Measurements from ENCODE around the gene THRA. TPM values are rescaled to one million over a fixed set of nuclear protein-coding genes. Genes with fewer than 3 reads are reported as not detected.
A peak's percentile ranks its signal among the peaks of the same experiment; 100 is the strongest.

THRA gene
- polyA plus RNA-seq, 4 donors: 44.5 to 61.0 (median 57.8) TPM

DNA sequence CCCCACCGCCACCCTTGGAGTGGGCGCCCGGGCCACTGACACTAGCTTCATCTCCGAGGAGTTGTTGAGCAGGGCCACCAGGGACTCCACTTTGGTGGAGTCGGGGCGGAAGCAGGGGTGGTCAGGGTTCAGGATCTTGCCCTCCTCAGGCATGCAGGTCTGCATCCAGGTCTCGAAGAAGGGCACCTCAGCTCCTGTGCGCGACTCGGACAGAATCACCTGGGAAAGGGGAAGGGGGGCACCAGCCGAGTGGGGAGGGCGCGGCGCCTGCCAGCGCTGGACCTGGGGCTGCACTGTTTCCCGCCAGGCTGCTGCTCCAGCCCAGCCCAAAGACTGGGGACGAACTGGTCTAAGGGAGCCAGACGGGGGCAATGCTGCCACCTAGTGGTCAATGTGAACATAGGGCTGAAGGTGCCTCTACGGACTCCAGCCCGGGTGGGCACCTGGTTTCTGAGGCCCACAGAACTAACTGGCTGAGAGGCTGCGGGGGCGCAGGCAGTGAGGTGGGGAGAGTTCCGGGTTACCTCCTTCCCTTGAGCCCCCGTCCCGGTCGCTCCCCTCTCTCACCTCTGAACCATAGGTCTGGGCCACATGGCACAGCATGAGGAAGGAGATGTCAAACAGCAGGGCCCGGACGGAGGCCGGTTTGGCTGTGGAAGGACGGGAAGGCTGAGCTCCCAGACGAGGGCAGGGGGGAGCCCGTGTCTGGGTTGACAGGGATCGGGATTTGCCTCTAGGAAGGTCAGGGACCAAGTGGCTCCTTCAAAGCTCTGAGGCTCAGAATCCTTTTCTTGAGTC, 35.8 kb upstream of the THRA start:
- peak in 3 of 4 donors; percentile 36 to 72 (median 50) for DNase-seq (ENCODE audit: low read depth in 4 of 4, low spot score in 2 of 4)

DNA sequence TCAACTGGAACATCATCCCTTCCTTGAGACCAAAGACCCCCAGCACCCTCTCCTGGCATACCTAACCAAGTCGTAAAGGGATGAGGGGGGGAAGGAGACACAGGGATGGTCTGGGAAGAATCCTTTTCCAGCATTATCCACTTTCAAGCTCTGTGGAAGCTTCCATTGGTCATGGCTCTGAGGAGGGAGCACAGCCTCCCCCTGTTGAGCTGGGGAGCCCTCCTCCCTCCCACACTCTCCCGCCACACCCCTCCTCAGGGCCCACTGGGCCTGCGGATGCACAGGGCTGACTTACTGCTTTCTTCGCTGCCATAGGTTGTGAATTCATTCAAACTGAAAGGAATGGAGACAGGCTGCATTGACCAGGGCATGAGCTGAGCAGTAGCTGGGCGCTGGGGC, 35.2 kb upstream of the THRA start:
- DNase-seq (ENCODE audit: low read depth in 4 of 4, low spot score in 2 of 4): no peak

- no peak for DNase-seq (ENCODE audit: low read depth in 4 of 4, low spot score in 2 of 4)
Measured at GRCh38 chr17:40028595-40028994, 34.2 kb upstream of the THRA start.

DNA sequence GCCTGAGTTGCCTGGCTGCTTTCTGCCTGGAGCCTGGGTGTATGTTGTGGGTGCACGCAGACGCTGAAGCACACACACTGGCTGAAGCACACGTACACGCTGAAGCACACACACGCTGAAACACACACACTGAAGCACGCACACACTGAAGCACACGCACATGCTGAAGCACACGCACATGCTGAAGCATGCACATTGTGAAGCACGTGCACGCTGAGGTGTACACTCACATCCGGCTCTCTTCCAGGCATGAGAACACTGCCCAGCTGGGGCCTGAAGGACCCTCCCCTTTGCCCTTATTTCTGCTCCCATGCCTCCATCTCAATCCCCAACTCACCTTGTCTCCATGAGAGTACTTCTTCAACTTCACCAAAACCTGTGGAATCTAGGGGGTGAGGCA, 31.1 kb upstream of the THRA start:
- no peak for DNase-seq (ENCODE audit: low read depth in 4 of 4, low spot score in 2 of 4)

- no peak for DNase-seq (ENCODE audit: low read depth in 4 of 4, low spot score in 2 of 4)
Measured at GRCh38 chr17:40032322-40033320, 30.1 kb upstream of the THRA start.

GRCh38 chr17:40033339-40033738, 29.4 kb upstream of the THRA start:
- no peak for DNase-seq (ENCODE audit: low read depth in 4 of 4, low spot score in 2 of 4)

DNA sequence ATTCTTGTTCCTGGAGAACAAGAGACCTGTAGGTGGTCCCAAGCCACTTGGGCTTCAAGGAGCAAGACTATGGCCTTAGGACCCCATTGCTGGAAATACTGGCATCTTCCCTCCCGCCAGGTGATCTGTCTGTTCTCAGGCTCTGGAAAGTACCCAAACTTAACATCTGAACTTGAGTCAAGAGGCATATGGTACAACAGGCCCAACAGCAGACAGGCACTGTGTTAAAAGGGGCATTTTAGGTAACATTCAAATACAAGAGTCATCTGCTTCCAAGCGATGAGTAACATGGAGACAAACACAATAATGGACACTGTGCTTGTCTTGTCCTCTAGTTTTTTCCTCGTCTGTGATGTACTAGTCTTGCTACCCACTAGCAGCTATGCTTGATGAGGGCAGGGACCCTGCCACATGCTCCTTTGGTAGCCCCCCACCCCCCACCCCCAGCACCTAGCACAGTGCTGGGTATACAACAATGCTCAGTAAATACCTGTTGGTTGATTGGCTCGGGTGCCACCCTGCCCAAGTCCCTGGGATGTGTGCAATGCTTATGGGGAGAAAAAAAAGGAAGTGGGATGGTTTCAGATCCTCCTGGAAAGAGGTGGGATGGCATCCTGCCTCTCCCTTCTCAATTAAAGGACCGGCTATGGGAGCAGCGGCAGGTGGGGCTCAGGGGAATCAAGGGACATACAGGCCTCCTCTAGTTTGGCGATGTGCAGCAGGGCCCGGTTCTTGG, 28.2 kb upstream of the THRA start:
- no peak for DNase-seq (ENCODE audit: low read depth in 4 of 4, low spot score in 2 of 4)

DNA sequence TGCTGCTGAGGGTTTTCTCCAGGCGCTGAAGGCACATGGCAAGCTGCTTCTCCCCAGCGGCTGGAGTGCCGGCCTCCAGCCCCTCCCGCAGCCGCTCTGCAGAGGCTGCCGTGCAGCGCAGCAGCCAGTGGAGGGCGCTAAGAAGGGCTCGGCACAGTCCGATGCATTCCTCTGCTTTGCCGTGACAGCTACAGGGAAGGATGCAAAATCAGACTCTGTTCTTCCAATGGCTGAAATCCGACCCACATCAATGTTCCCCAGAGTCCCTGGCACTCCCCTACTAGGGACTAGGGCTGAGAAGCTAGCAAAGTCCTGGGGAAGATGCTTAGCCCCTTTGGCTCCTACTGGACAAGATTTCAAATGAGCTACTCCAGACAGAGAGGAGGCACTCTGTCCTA, 27.6 kb upstream of the THRA start:
- no peak for DNase-seq (ENCODE audit: low read depth in 4 of 4, low spot score in 2 of 4)

DNA sequence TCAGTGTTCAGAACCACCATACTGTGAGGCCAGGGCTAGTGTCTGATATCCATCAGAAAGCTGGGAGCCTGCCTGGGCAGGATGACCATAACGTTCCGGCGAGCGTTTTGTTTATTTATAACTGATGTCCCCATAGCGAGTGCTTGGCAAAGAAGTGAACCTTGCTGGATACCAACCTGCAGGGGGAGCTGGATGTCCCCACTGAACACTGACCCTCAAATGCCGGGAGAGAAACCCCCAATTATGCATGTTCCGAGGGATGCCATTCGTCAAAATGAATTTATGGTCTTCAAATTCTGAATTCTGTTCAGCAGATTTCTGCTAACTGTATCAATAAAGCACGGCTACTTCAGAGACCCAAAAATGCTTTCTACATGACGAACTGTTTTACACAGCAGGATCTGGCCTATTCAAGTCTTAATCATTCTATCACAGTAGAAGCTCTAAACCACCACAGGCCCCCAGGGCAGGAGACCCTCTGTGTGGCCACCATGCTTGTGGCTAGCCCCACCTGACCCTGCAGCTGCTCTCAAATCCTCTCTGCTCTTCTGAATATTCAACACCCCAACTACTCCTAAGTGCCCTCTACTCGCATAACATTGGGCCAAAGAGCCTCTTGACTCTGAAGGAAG, 23.8 kb upstream of the THRA start:
- peak in 2 of 4 donors; percentile 42 to 71 for DNase-seq (ENCODE audit: low read depth in 4 of 4, low spot score in 2 of 4)

DNA sequence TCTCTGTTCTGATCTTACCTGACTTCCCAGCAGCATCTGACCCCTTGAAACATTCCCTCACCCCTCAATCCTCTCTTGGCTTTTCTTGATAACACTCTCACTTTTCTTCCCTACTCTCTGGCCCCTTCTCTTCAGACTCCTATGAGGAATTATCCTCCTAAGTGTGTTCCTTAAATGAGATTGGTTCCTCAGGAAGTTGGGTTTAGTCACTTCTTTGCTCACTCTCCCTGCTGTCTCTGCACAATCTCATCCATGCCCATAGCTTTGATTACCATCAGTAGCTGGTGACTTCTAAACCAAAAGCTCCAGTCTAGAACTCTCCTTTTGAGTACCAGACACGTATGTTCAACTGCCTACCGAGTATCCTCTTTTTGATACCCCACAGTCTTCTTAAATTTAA, 21.6 kb upstream of the THRA start:
- DNase-seq (ENCODE audit: low read depth in 4 of 4, low spot score in 2 of 4): no peak

DNA sequence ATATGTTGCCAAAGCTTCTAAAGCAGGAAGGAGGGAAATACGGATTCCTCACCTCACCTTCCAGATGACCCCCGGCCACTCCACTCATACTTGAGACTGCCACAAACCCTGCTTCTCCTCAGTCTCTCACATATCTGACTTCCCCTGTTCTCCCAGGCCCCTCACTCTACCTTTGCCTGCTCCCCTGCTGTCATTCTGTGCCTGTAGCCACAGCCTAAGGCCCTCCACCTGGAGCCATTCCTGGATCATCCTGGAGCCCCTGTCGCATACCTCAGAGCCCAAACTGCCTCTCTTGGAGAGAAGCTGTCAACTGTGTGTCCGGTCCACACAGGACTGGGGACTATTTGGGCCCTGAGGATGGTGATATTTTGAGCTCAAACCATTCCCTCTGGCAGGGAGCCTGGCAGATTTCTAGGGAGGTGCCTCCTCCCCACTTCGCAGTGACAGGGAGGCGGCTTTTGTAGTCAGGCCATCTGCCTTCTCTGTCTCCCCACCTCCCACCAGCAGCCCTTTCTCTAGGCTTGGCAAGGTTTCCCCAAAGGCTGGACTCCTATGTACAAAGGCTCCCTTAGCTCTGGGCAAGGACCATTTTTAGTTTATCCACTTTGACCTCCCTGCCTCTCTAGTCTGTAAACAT, 6.3 kb upstream of the THRA start:
- no peak for DNase-seq (ENCODE audit: low read depth in 4 of 4, low spot score in 2 of 4)

- DNase-seq (ENCODE audit: low read depth in 4 of 4, low spot score in 2 of 4): no peak
Measured at GRCh38 chr17:40058186-40058784, 4.5 kb upstream of the THRA start.

- no peak for DNase-seq (ENCODE audit: low read depth in 4 of 4, low spot score in 2 of 4)
Measured at GRCh38 chr17:40058865-40059264, 3.9 kb upstream of the THRA start.

GRCh38 chr17:40059729-40060475, 2.9 kb upstream of the THRA start:
- DNase-seq (ENCODE audit: low read depth in 4 of 4, low spot score in 2 of 4): no peak

GRCh38 chr17:40060887-40061608, 1.7 kb upstream of the THRA start:
- no peak for DNase-seq (ENCODE audit: low read depth in 4 of 4, low spot score in 2 of 4)

GRCh38 chr17:40061609-40062038, 1.1 kb upstream of the THRA start:
- no peak for DNase-seq (ENCODE audit: low read depth in 4 of 4, low spot score in 2 of 4)

DNA sequence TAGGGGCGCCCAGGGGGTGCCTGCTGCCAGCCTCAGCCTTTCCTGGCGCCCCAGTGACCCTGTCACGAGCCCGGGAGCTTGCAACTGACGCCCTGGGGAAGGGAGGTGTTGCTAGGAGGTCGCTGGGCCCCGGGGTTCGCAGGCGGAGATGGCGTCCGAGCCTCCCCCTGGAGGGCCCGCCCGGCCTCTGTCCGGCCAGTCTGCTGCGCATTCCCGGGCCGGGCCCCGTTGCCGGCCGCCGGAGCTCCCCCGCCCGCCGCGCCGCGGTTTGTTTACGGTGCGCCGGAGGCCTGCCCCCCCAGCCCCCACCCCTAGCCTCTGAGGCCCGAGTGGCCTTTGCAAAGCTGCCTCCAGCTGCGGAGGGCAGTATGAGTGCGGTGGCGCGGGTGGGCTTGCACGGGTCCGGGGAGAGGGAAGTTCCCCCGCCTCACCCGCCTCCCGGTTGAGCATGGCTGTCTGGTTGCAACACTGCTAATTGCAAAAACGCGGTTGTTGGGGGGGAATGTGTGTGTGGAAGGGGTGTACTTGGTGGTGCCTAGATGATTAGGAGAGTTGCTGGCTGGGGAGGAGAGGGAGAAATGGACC, 514 bp downstream of the THRA start:
- no peak for DNase-seq (ENCODE audit: low read depth in 4 of 4, low spot score in 2 of 4)

Data from left renal cortex interstitium (tissue), 4 donors.